A549 (cell line): ENCODE results near the gene LCN9.

ENCODE experiments used
- CTCF ChIP-seq: fragments of >200 bp; sonication (Bioruptor Twin); formaldehyde crosslinking; IDR thresholded peaks from 3 replicates; pipeline ENCODE4 v1.5.1; 2016
- MAX ChIP-seq: IDR thresholded peaks from 2 replicates; pipeline ENCODE4 v1.6.1; 2012
- MAZ ChIP-seq: fragments of 150-350 bp; IDR thresholded peaks from 2 replicates; pipeline ENCODE4 v1.6.1; 2014; ENCODE audit warnings: antibody characterized with exemption, low read depth, low read length, borderline replicate concordance
- MYC ChIP-seq: IDR thresholded peaks from 2 replicates; pipeline ENCODE4 v1.6.1; 2012; ENCODE audit warnings: mild to moderate bottlenecking, inconsistent platforms, low read length, improper control_type of control experiment, borderline replicate concordance
- POLR2A ChIP-seq: IDR thresholded peaks from 2 replicates; pipeline ENCODE4 v1.6.1; 2012; ENCODE audit warnings: mild to moderate bottlenecking, low read length
- ZSCAN20 ChIP-seq: fragments of 250-450 bp; sonication (Bioruptor Pico); IDR thresholded peaks from 2 replicates; pipeline ENCODE4 v1.8.0; 2022; ENCODE audit warnings: mild to moderate bottlenecking, moderate library complexity
- TF ChIP-seq, protein P1 (sequence below): fragments of 200-600 bp; sonication (generic); IDR thresholded peaks from 2 replicates; pipeline ENCODE4 v1.6.1; 2016; ENCODE audit warnings: antibody characterized with exemption, mild to moderate bottlenecking, moderate library complexity

GRCh38 chr9:135624282-135624681 lies 38.8 kb upstream of the LCN9 start:
- TF ChIP-seq CTCF (no peak), POLR2A (no peak), MAX (no peak), ZSCAN20 (CRISPR knock-in tag) (no peak), MYC (no peak), MAZ (no peak)
- TF ChIP-seq, protein P1, sequence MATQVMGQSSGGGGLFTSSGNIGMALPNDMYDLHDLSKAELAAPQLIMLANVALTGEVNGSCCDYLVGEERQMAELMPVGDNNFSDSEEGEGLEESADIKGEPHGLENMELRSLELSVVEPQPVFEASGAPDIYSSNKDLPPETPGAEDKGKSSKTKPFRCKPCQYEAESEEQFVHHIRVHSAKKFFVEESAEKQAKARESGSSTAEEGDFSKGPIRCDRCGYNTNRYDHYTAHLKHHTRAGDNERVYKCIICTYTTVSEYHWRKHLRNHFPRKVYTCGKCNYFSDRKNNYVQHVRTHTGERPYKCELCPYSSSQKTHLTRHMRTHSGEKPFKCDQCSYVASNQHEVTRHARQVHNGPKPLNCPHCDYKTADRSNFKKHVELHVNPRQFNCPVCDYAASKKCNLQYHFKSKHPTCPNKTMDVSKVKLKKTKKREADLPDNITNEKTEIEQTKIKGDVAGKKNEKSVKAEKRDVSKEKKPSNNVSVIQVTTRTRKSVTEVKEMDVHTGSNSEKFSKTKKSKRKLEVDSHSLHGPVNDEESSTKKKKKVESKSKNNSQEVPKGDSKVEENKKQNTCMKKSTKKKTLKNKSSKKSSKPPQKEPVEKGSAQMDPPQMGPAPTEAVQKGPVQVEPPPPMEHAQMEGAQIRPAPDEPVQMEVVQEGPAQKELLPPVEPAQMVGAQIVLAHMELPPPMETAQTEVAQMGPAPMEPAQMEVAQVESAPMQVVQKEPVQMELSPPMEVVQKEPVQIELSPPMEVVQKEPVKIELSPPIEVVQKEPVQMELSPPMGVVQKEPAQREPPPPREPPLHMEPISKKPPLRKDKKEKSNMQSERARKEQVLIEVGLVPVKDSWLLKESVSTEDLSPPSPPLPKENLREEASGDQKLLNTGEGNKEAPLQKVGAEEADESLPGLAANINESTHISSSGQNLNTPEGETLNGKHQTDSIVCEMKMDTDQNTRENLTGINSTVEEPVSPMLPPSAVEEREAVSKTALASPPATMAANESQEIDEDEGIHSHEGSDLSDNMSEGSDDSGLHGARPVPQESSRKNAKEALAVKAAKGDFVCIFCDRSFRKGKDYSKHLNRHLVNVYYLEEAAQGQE, result no peak
